Measurements from ENCODE around the gene SMIM28. TPM values are rescaled to one million over a fixed set of nuclear protein-coding genes. Genes with fewer than 3 reads are reported as not detected.

SMIM28 gene
- total and polyA plus RNA-seq, 2 of the 4 experiments (the other 2 are of a cell fraction), result not detected

DNA sequence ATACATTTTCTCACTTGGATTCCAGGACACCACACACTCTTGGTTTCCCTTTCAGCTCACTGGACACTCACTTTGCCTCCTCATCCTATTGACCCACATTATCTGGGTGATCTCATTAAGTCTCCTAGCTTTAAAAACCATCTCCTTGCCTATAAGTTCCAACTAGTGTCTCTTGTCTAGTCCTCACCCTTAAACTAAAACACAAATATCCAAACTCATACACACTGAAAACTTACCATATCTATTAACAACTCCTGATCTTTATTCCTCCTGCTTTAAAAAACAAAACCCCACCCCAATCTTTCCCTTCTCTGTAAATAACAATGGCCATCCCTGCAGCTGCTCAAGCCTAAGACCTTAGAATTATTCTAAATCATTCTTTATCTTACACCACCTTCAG is 3.5 kb upstream of the SMIM28 start:
- DNase-seq (no peak), ATAC-seq (ENCODE audit: low read depth) (no peak)
- Histone ChIP-seq H3K4me1 (ENCODE audit: control insufficient read depth, insufficient read depth, low read length) (no peaks in the 10 kb centered on the region), H2AFZ (replicated peaks; ENCODE audit: low read length, poor library complexity) (no peak overlapping the region), H4K91ac (ENCODE audit: insufficient read depth, low read depth, low read length) (no peak overlapping the region), H3K27me3 (ENCODE audit: control insufficient read depth, insufficient read depth, low read length) (peaks cover 9% of the 10 kb centered on the region), H2AK5ac (ENCODE audit: low read depth, low read length) (no peak overlapping the region), H4K8ac (ENCODE audit: low read depth in 2 of 2, low read length in 2 of 2) (no peak overlapping the region), H4K20me1 (ENCODE audit: insufficient read depth, low read length) (no peaks in the 10 kb centered on the region), H4K5ac (ENCODE audit: low read depth, low read length) (no peak overlapping the region), H3K4me3 (ENCODE audit: insufficient read depth, low read depth, low read length) (no peak overlapping the region), H3K79me1 (ENCODE audit: low read depth in 1 of 2, low read length in 2 of 2) (no peaks in the 10 kb centered on the region), H3K14ac (replicated peaks; ENCODE audit: low read depth, low read length) (no peak overlapping the region), H3K27ac (ENCODE audit: insufficient read depth, low read length) (no peak overlapping the region), H3K9me1 (ENCODE audit: insufficient read depth, low read length) (no peaks in the 10 kb centered on the region), H3K56ac (ENCODE audit: extremely low read depth, insufficient read depth, low read length) (no peak overlapping the region), H3K4me2 (ENCODE audit: low read depth, low read length) (no peak overlapping the region), H3K23ac (ENCODE audit: low read depth, low read length) (no peak overlapping the region), H3K9ac (ENCODE audit: low read depth, low read length) (no peak overlapping the region), H3K4ac (ENCODE audit: low read depth, low read length) (no peak overlapping the region), H2BK15ac (ENCODE audit: low read depth, low read length) (no peak overlapping the region), H2BK20ac (ENCODE audit: low read depth, low read length) (no peak overlapping the region), H3K18ac (ENCODE audit: low read depth, low read length) (no peak overlapping the region), H2BK120ac (ENCODE audit: low read depth, low read length) (no peak overlapping the region), H2AK9ac (replicated peaks; ENCODE audit: low read depth, low read length, poor library complexity) (no peak overlapping the region), H3K36me3 (ENCODE audit: control insufficient read depth, insufficient read depth, low read length) (no peaks in the 10 kb centered on the region), H2BK5ac (ENCODE audit: low read depth, low read length, poor library complexity, severe bottlenecking) (no peak overlapping the region), H3K9me3 (ENCODE audit: control insufficient read depth, insufficient read depth, low read length) (no peaks in the 10 kb centered on the region)
- TF ChIP-seq BHLHE40 (IDR thresholded peaks at IDR 0.05; ENCODE audit: low read depth, low read length) (no peak), CEBPB (IDR thresholded peaks at IDR 0.05; ENCODE audit: low read depth, low read length) (no peak), CHD1 (IDR thresholded peaks at IDR 0.05; ENCODE audit: low read depth, low read length) (no peak), FOS (IDR thresholded peaks at IDR 0.05; ENCODE audit: low read depth, low read length) (no peak), MXI1 (IDR thresholded peaks at IDR 0.05; ENCODE audit: borderline replicate concordance, low read depth, low read length) (no peak), RCOR1 (IDR thresholded peaks at IDR 0.05; ENCODE audit: insufficient replicate concordance, low read length) (no peak), POLR2A (IDR thresholded peaks at IDR 0.05; ENCODE audit: low read depth, low read length) (no peak), RAD21 (IDR thresholded peaks at IDR 0.05; ENCODE audit: low read length) (no peak), RFX5 (IDR thresholded peaks at IDR 0.05; ENCODE audit: low read depth, low read length) (no peak), MAZ (IDR thresholded peaks at IDR 0.05; ENCODE audit: borderline replicate concordance, low read depth, low read length) (no peak), SMC3 (IDR thresholded peaks at IDR 0.05; ENCODE audit: low read depth, low read length) (no peak), MAFK (IDR thresholded peaks at IDR 0.05; ENCODE audit: low read depth, low read length) (no peak), NFE2L2 (IDR thresholded peaks at IDR 0.05; ENCODE audit: low read depth, low read length) (no peak)
- TF ChIP-seq, protein P1, sequence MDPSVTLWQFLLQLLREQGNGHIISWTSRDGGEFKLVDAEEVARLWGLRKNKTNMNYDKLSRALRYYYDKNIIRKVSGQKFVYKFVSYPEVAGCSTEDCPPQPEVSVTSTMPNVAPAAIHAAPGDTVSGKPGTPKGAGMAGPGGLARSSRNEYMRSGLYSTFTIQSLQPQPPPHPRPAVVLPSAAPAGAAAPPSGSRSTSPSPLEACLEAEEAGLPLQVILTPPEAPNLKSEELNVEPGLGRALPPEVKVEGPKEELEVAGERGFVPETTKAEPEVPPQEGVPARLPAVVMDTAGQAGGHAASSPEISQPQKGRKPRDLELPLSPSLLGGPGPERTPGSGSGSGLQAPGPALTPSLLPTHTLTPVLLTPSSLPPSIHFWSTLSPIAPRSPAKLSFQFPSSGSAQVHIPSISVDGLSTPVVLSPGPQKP (IDR thresholded peaks at IDR 0.05; ENCODE audit: borderline replicate concordance, low read depth, low read length), result no peak
- TF ChIP-seq, protein P2, sequence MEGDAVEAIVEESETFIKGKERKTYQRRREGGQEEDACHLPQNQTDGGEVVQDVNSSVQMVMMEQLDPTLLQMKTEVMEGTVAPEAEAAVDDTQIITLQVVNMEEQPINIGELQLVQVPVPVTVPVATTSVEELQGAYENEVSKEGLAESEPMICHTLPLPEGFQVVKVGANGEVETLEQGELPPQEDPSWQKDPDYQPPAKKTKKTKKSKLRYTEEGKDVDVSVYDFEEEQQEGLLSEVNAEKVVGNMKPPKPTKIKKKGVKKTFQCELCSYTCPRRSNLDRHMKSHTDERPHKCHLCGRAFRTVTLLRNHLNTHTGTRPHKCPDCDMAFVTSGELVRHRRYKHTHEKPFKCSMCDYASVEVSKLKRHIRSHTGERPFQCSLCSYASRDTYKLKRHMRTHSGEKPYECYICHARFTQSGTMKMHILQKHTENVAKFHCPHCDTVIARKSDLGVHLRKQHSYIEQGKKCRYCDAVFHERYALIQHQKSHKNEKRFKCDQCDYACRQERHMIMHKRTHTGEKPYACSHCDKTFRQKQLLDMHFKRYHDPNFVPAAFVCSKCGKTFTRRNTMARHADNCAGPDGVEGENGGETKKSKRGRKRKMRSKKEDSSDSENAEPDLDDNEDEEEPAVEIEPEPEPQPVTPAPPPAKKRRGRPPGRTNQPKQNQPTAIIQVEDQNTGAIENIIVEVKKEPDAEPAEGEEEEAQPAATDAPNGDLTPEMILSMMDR (conservative IDR thresholded peaks at IDR 0.05; ENCODE audit: low read depth, low read length), result no peak
- TF ChIP-seq, protein P3, sequence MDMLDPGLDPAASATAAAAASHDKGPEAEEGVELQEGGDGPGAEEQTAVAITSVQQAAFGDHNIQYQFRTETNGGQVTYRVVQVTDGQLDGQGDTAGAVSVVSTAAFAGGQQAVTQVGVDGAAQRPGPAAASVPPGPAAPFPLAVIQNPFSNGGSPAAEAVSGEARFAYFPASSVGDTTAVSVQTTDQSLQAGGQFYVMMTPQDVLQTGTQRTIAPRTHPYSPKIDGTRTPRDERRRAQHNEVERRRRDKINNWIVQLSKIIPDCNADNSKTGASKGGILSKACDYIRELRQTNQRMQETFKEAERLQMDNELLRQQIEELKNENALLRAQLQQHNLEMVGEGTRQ (IDR thresholded peaks at IDR 0.05; ENCODE audit: low read depth, low read length), result no peak
- intact Hi-C loops (cut with micrococcal nuclease) (no loop called here), in situ Hi-C loops (cut with MboI; ENCODE audit: low sequenced_read_pairs) (no loop called here), dilution Hi-C loops (cut with HindIII; ENCODE audit: low sequenced_read_pairs, unreplicated experiment) (no loop called here)
- POLR2A ChIA-PET (ENCODE audit: unreplicated experiment), result no interaction called here
- BruUV-seq (replicated peaks), result no TSS peak
- CTCF ChIA-PET, result no interaction called here
